Stimulated activated effector memory CD8-positive, alpha-beta T cell treated with anti-CD3 and anti-CD28 coated beads, Interleukin-12 subunit alpha, Interleukin-12 subunit beta, amount 100 ng/mL, for 72 hours (primary cell): ENCODE data around the gene UBASH3B.
"Not testable (repeated sequence)": the region's sequence is repeated elsewhere in the genome, so short reads cannot be mapped to it uniquely, and the experiment has no call there.

Experiments
- ATAC-seq: fragments of 150-1000 bp; cut with Tn5 transposase; 2 replicates; pipeline ENCODE4 v1.10.0; 2021
- DNase-seq, 2 donors: peaks; one replicate each; pipeline ENCODE4 v3.0.0; 2021 to 2022; ENCODE audit warnings: low spot score in 2 of 2
- H3K27ac Mint-ChIP-seq: one replicate; pipeline ENCODE4 v1.8.0; 2022; ENCODE audit warnings: mild to moderate bottlenecking, mixed read lengths
- H3K36me3 Mint-ChIP-seq: one replicate; pipeline ENCODE4 v1.8.0; 2022; ENCODE audit warnings: mild to moderate bottlenecking, mixed read lengths
- H3K4me1 Mint-ChIP-seq: one replicate; pipeline ENCODE4 v1.8.0; 2022; ENCODE audit warnings: mixed read lengths
- H3K4me3 Mint-ChIP-seq: one replicate; pipeline ENCODE4 v1.8.0; 2022; ENCODE audit warnings: mild to moderate bottlenecking, mixed read lengths
- H3K9me3 Mint-ChIP-seq: one replicate; pipeline ENCODE4 v1.8.0; 2022; ENCODE audit warnings: mixed read lengths

The UBASH3B gene

DNA sequence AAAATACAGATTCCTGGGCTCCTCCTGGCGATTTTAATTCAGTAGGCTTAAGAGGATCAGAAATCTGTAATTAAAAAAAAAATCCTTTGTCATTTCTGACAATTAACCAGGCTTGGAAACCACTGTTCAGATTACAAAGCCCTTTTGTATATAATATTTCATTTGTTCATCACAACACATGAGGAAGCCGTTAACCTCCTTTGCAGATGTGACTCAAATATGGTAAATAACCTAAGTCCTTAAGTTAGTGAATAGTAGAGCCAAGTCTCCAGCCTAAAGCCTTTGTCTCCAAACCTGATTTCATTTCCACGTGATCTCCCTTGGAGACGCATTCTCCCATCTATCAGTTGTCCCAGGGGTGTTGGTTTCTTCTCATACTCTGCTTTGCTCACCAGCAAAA, 67.6 kb downstream of the UBASH3B start:
- peak overlapping the region; percentile 41 for H3K4me3 Mint-ChIP-seq
- peaks cover 68% of the 10 kb centered on the region for H3K4me1 Mint-ChIP-seq
- H3K9me3 Mint-ChIP-seq: no peaks in the 10 kb centered on the region
- DNase-seq (no peak), ATAC-seq (peak; percentile 33)
- H3K27ac Mint-ChIP-seq: peak overlapping the region; percentile 48
- H3K36me3 Mint-ChIP-seq: peaks cover 5% of the 10 kb centered on the region

DNA sequence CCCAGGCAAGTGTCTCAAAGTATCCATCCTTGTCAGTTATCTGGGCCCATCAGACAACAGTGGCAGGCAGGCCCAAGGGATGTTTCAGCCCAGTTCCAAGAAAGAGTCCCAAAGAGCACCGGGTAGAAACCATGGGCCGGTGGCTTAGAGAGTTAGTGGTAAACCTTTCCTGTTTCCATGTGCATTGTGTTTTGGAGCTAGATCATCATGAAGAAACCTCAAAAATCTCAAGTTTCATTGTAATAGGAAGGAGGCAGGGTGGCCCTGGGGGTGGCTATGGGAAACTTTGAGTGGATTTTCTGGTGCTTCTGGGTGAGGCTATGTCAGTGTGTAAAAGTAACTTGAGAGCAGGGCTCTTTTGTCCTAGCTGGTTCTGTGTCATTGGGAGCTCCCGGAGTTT, 68.1 kb downstream of the UBASH3B start:
- H3K27ac Mint-ChIP-seq: peak overlapping the region; percentile 48
- peak overlapping the region; percentile 41 for H3K4me3 Mint-ChIP-seq
- peak; percentile 73 for ATAC-seq
- H3K36me3 Mint-ChIP-seq: peaks cover 5% of the 10 kb centered on the region
- peaks cover 69% of the 10 kb centered on the region for H3K4me1 Mint-ChIP-seq
- DNase-seq: no peak
- no peaks in the 10 kb centered on the region for H3K9me3 Mint-ChIP-seq

DNA sequence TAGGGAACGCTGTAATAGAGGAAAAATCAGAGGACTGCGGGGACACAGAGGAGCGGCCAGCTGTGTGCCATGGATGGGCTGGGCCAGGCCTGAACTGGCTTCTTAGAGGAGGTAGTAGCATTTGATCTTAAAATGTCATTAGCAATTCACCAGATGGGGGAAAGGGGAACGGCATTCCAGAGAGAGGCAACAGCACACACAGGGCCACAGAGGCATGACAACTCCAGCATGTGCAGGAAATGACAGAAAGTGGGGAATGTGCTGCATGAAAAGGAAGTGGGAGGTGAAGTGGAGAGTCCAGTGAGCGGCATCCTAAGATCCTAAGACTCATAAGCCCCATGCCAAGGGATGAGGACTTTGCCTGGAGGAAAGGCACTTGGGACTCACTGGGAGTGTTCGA, 69.0 kb downstream of the UBASH3B start:
- DNase-seq: no peak
- Mint-ChIP-seq H3K27ac (peak overlapping the region; percentile 48), H3K4me1 (peaks cover 77% of the 10 kb centered on the region), H3K36me3 (peaks cover 5% of the 10 kb centered on the region), H3K9me3 (no peaks in the 10 kb centered on the region), H3K4me3 (peak overlapping the region; percentile 41)
- ATAC-seq: no peak

DNA sequence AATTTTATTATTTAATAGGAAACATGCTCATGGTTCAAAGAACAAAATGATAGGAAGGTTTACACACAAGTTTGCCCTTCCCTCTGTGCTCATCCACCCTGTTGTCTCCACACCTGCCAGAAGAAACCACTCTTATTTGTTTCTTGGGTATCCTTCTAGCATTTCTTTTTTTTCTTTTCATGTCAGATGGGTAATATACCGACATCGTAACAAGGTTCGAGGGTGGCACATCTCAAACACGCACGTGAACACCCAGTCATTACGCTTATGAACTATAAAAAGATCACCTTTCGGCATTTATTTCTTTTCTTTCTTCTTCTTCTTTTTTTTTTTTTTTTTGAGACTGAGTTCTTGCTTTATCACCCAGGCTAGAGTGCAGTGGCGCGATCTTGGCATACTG, 70.5 kb downstream of the UBASH3B start:
- Mint-ChIP-seq H3K4me3 (peak overlapping the region; percentile 70), H3K4me1 (peaks cover 69% of the 10 kb centered on the region), H3K9me3 (no peaks in the 10 kb centered on the region), H3K36me3 (peaks cover 5% of the 10 kb centered on the region), H3K27ac (peak overlapping the region; percentile 48)
- ATAC-seq (no peak), DNase-seq (no peak)

- Mint-ChIP-seq H3K9me3 (no peaks in the 10 kb centered on the region), H3K4me3 (peak overlapping the region; percentile 70), H3K36me3 (peaks cover 5% of the 10 kb centered on the region), H3K27ac (peak overlapping the region; percentile 48), H3K4me1 (peaks cover 65% of the 10 kb centered on the region)
- DNase-seq: peak in 1 of 2 donors; percentile 64
- peak; percentile 71 for ATAC-seq
Measured at GRCh38 chr11:122727101-122727929, 71.8 kb downstream of the UBASH3B start.

DNA sequence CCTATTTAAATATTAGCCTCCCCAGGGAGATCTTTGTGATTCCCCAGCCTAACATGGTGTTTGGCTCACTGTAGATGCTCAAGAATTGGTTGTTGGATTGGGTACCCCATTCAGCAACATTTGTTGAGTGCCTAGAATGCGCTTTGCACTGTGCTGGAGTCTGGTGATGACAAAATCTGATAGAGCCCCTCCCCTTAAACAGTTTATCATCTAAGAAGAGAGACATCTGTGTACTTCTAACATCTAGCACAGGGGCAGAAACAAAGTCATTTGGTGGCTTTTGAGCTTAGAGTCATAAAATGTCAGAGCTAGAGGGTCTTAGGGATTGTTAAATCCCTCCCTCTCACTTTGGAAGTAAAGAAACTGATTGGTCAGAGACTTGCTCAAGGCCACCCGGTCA, 73.0 kb downstream of the UBASH3B start:
- DNase-seq: no peak
- Mint-ChIP-seq H3K9me3 (no peaks in the 10 kb centered on the region), H3K27ac (peak overlapping the region; percentile 48), H3K36me3 (peaks cover 5% of the 10 kb centered on the region), H3K4me3 (no peak overlapping the region), H3K4me1 (peaks cover 63% of the 10 kb centered on the region)
- no peak for ATAC-seq

DNA sequence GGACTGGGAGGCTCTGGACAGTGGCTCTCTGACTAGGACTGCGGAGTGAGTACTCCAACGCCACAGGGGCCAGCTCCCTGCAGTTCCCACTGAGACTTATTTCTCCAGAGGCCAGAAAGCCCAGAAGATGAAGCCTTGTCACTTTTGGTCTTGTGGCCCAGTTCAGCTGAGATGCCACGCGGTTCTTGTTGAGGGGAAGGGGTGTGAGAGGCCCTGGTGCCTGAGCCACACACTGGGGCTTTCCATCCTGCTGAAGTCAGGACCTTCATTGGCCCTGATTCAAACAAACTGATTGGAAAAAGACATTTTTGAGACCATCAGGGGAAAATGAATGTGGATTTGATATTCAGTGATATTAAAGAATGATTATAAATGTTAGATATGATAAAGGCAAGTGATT, 73.6 kb downstream of the UBASH3B start:
- ATAC-seq (peak; percentile 31), DNase-seq (no peak)
- H3K36me3 Mint-ChIP-seq: peaks cover 5% of the 10 kb centered on the region

GRCh38 chr11:122730694-122731093, 75.2 kb downstream of the UBASH3B start:
- DNase-seq, H3K27ac Mint-ChIP-seq, H3K4me3 Mint-ChIP-seq, H3K9me3 Mint-ChIP-seq, H3K36me3 Mint-ChIP-seq, ATAC-seq: not testable (repeated sequence)
- H3K4me1 Mint-ChIP-seq: peaks cover 51% of the 10 kb centered on the region

More for the DNA sequence above, 73.6 kb downstream of the UBASH3B start:
- peaks cover 57% of the 10 kb centered on the region for H3K4me1 Mint-ChIP-seq
- H3K9me3 Mint-ChIP-seq: no peaks in the 10 kb centered on the region
- peak overlapping the region; percentile 48 for H3K27ac Mint-ChIP-seq
- no peak overlapping the region for H3K4me3 Mint-ChIP-seq

DNA sequence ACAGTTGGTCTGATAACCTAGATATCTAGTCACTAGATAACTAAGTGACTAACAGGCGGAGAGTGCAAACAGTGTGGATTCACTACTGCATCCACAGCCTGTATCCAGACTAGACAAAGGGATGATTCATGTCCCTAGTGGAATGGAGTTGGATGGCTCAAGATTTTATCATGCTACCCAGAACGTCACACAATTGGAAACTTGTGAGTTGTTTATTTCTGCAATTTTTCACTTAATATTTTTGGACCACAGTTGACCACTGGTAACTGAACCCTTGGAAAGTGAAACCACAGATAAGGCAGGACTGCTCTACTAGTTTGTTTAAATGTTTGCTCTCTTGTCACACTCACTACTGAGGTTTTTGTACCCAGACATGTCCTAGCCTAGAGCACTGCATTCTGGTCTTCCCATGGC, 76.0 kb downstream of the UBASH3B start:
- Mint-ChIP-seq H3K36me3 (peaks cover 5% of the 10 kb centered on the region), H3K4me1 (peaks cover 45% of the 10 kb centered on the region)

GRCh38 chr11:122732342-122733315, 77.1 kb downstream of the UBASH3B start:
- ATAC-seq (no peak), DNase-seq (no peak)
- Mint-ChIP-seq H3K27ac (peak overlapping the region; percentile 3), H3K4me1 (peaks cover 34% of the 10 kb centered on the region), H3K36me3 (peaks cover 2% of the 10 kb centered on the region), H3K4me3 (no peak overlapping the region), H3K9me3 (no peaks in the 10 kb centered on the region)

More for the DNA sequence above, 76.0 kb downstream of the UBASH3B start:
- Mint-ChIP-seq H3K4me3 (no peak overlapping the region), H3K9me3 (no peaks in the 10 kb centered on the region), H3K27ac (no peak overlapping the region)
- no peak for DNase-seq
- ATAC-seq: no peak

DNA sequence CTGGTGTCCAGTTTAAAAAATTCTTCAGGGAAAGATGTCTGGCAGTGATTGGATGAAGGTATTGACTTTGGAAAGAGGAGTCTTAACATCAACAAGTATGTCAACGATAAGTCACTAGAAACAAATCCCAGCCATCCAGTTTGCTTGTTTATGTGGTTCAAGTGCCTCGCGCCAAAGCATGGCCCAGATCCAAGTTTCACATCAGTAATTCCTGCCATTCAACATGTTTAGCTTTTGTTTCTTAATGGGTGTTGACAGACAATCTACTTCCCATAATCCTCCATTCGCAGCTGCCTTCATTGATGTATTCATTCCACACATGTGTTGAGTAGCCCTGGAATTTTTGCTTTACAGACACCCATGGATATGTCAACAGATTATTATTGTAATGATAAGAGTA, 77.8 kb downstream of the UBASH3B start:
- ATAC-seq: no peak
- Mint-ChIP-seq H3K27ac (peak overlapping the region; percentile 3), H3K9me3 (no peaks in the 10 kb centered on the region), H3K4me3 (no peak overlapping the region), H3K4me1 (peaks cover 27% of the 10 kb centered on the region), H3K36me3 (no peaks in the 10 kb centered on the region)
- DNase-seq: no peak

- H3K27ac Mint-ChIP-seq: no peak overlapping the region
- no peak for DNase-seq
- no peaks in the 10 kb centered on the region for H3K9me3 Mint-ChIP-seq
- no peaks in the 10 kb centered on the region for H3K36me3 Mint-ChIP-seq
- no peak for ATAC-seq
- H3K4me1 Mint-ChIP-seq: peaks cover 16% of the 10 kb centered on the region
- H3K4me3 Mint-ChIP-seq: no peak overlapping the region
Measured at GRCh38 chr11:122734848-122735496, 79.5 kb downstream of the UBASH3B start.

DNA sequence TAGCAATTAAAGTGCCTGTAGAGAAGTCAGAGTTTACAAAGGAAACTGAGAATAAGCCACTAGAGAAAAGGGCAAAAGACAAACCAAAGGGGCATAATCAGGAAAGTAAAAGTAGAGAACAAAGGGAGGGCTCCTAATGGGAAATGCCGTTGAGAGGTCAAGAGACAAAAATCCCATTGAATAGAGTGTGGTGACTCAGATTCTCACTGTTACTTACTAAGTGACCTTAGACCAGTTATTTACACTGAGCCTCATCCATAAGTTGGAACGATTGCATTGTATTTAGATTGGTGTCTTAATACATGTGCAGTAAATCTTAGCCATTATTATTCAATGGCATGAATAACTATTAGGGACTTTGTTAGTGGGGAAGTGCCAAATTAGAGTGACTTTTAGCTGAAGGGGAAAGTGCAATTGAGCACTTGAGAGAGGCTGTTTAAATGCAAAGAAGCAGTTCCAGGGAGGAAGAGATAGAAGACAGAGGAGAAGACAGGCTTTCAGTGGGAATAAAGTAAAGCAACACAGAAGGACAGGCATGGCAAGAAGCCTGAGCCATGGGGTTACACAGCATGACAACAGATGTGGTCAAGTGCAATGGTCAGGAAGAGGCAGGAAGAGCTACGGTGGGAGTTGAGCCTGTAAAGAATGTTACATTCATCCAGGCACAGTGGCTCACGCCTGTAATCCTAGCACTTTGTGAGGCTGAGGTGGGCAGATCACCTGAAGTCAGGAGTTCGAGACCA, 82.6 kb downstream of the UBASH3B start:
- Mint-ChIP-seq H3K4me3 (no peak overlapping the region), H3K4me1 (no peaks in the 10 kb centered on the region), H3K36me3 (no peaks in the 10 kb centered on the region), H3K9me3 (no peaks in the 10 kb centered on the region), H3K27ac (no peak overlapping the region)
- DNase-seq (no peak), ATAC-seq (no peak)

DNA sequence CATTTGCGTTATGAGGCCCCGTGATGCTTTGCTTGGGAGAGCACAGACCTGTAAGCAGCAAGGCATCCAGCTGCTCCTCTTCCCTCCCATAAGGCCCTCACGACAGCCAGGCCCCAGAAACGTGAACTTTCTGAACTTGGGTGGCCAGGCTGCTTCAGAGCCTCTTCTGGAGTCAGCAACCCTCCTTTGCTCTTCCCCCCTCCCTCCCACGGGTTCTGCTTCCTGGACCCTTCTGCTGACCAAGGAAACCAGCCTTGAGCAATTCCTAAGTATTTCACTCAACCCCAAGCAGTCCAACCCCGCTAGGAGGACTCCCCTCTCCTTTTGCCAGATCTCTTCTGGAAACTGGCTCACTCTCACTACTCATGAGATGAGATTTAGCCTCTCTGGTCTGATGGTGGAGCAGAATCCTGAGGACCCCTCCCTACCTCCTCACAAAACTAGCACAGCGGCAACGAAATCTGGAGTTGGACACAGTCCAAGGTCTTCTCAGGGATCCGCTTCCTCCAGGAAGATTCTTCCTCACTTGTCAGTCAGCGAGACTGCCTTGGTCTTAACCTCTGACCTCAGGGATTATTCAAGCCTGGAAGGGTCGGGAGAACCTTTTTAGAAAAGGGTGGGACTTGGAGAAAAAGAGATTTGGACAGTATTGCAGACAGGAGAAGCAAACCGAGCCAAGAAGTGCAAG, 86.2 kb downstream of the UBASH3B start:
- Mint-ChIP-seq H3K27ac (peak overlapping the region; percentile 40), H3K9me3 (peaks cover 4% of the 10 kb centered on the region), H3K36me3 (peaks cover 8% of the 10 kb centered on the region), H3K4me1 (no peaks in the 10 kb centered on the region), H3K4me3 (no peak overlapping the region)
- no peak for ATAC-seq
- no peak for DNase-seq
